H1 (cell line): ENCODE results near the gene ADIPOQ. TPM values are rescaled to one million over a fixed set of nuclear protein-coding genes. Genes with fewer than 3 reads are reported as not detected.

ENCODE experiments used
- ATF2 ChIP-seq: IDR thresholded peaks from 2 replicates; pipeline ENCODE4 v1.6.1; 2012; ENCODE audit warnings: low read length, inconsistent platforms
- CEBPB ChIP-seq: IDR thresholded peaks from 2 replicates; pipeline ENCODE4 v1.6.1; 2012; ENCODE audit warnings: low read depth, low read length
- E2F6 ChIP-seq: IDR thresholded peaks from 2 replicates; pipeline ENCODE4 v1.6.1; 2012; ENCODE audit warnings: inconsistent platforms
- GABPA ChIP-seq: IDR thresholded peaks from 2 replicates; pipeline ENCODE4 v1.6.1; 2011; ENCODE audit warnings: mild to moderate bottlenecking, low read length, moderate library complexity, borderline replicate concordance; ENCODE audit not compliant: insufficient read depth
- HDAC2 ChIP-seq, 2 experiments: fragments of 300-600 bp in 1 of 2; sonication (generic) in 1 of 2; IDR thresholded peaks; 2 replicates each; pipeline ENCODE4 v1.6.1; 2011 to 2012; ENCODE audit warnings: low read depth in 2 of 2, low read length in 2 of 2, mild to moderate bottlenecking in 2 of 2, moderate library complexity in 2 of 2, borderline replicate concordance in 1 of 2, inconsistent platforms in 1 of 2
- MAX ChIP-seq: IDR thresholded peaks from 2 replicates; pipeline ENCODE4 v1.6.1; 2012; ENCODE audit warnings: inconsistent platforms
- PHF8 ChIP-seq: fragments of 200-600 bp; sonication (generic); conservative IDR thresholded peaks from 2 replicates; pipeline ENCODE4 v1.7.1; 2012; ENCODE audit warnings: low read depth, mild to moderate bottlenecking, inconsistent platforms, low read length, moderate library complexity
- SRF ChIP-seq: IDR thresholded peaks from 2 replicates; pipeline ENCODE4 v1.6.1; 2011; ENCODE audit warnings: mild to moderate bottlenecking, low read depth, low read length, moderate library complexity
- TEAD4 ChIP-seq: IDR thresholded peaks from 2 replicates; pipeline ENCODE4 v1.6.1; 2012; ENCODE audit warnings: low read depth, low read length, inconsistent platforms, mixed read lengths
- polyA plus RNA-seq, 7 experiments: library from polyadenylated mRNA; depleted of rRNA in 3 of 7; stranded (reverse) in 5 of 7; unstranded in 2 of 7; fragments of >200 nt in 5 of 7; fragments of 200-250 nt in 2 of 7; gene quantifications; 1 replicate in 5 of 7; 2 replicates in 1 of 7; 4 replicates in 1 of 7; pipeline versions ENCODE4 v1.2.1 to v1.2.3, GENCODE V29; 2011 to 2013; ENCODE audit warnings: missing spikeins in 2 of 7, mixed read lengths in 2 of 7
- total RNA-seq: library from RNA; stranded (reverse); fragmentation: NEBNext Ultra II Directional; extraction: Animal tissue kit (Norgen Biotek cat#: 25700); gene quantifications from 2 replicates; pipeline ENCODE4 v1.2.1, GENCODE V29; 2021

ADIPOQ gene
- total and polyA plus RNA-seq, 2 of the 8 experiments (the other 6 are each of a cell fraction or from before 2014, with no cell fraction given): not detected

GRCh38 chr3:186798239-186798874, 44.2 kb upstream of the ADIPOQ start (continued):
- TF ChIP-seq ATF2: no peak
- TF ChIP-seq TEAD4: no peak
- no peak for TF ChIP-seq E2F6
- no peak for TF ChIP-seq SRF
- no peak for TF ChIP-seq GABPA
- TF ChIP-seq PHF8: no peak
- no peak for TF ChIP-seq MAX
- no peak for TF ChIP-seq HDAC2 (IDR thresholded peaks at IDR 0.05; ENCODE audit: borderline replicate concordance in 1 of 2, low read depth in 2 of 2, low read length in 2 of 2)
- TF ChIP-seq CEBPB: no peak
